DMS 273 treated with DMSO at 0.1 percent for 48 hours (cell line): Measurements from ENCODE around the gene F2.

Experiments
- DNase-seq: peaks from one replicate; lab custom pipeline; 2025; lab: John Stamatoyannopoulos, UW

F2 gene

DNA sequence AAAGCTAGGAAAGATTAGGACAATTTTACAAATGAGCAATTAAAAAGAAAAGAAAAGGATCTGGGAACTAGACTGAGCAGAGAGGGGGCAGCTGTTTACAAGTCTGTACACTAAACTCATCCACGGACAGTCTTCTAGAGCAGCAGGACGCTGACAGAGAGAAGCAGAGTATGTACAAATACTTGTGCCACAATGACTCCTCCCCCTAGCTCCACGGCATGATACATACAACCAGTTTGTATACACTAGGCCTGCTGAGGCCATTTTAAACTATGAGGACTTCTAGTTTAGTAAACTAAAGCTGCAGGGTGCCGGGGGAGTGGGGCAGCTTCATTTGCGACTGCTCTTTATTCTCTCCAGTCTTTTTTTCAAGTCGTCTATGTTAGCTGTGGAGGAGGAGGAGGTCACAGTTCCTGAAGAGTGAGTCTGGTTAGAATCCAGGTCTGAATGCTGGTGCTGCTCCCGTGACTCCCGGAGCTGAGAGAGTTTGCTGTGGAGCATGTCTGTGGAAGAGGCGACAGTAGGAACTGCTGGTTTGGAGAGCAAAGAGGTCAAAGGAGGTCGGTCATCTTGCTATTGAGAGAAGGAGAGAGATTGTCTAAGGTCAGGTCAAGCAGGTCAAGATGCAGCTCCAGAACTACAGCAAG, 24.8 kb downstream of the F2 start:
- DNase-seq = no peak

GRCh38 chr11:46745328-46745727, 26.3 kb downstream of the F2 start:
- no peak for DNase-seq

- no peak for DNase-seq
Measured at GRCh38 chr11:46745995-46746394, 27.0 kb downstream of the F2 start.

- DNase-seq = no peak
Measured at GRCh38 chr11:46747150-46747549, 28.1 kb downstream of the F2 start.

DNA sequence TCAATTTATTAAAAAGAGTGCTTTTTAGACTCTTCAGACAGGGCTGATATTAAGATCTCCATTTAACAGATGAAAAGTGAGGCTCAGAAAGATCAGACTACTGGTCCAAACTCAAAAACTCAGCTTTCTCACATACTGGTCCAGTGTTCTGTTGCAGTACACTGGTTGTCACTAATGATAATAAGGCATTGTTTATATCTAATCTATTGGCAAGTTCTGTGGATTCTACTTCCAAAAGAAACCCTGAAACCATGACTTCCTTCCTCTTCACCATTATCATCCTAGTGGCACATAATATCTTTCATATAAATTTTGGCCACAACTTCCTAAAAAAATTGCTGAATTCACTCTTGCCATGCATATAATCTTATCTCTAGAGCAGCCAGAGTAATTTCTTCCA, 36.9 kb downstream of the F2 start:
- DNase-seq = no peak

- no peak for DNase-seq
Measured at GRCh38 chr11:46759196-46759595, 40.2 kb downstream of the F2 start.

GRCh38 chr11:46760429-46761128, 41.6 kb downstream of the F2 start:
- no peak for DNase-seq

GRCh38 chr11:46761807-46762206, 42.8 kb downstream of the F2 start:
- DNase-seq = no peak

- DNase-seq = no peak
Measured at GRCh38 chr11:46762248-46762647, 43.2 kb downstream of the F2 start.

- no peak for DNase-seq
Measured at GRCh38 chr11:46766656-46767055, 47.6 kb downstream of the F2 start.

- DNase-seq = no peak
Measured at GRCh38 chr11:46769636-46770221, 50.7 kb downstream of the F2 start.

GRCh38 chr11:46776878-46777277, 57.9 kb downstream of the F2 start:
- no peak for DNase-seq

DNA sequence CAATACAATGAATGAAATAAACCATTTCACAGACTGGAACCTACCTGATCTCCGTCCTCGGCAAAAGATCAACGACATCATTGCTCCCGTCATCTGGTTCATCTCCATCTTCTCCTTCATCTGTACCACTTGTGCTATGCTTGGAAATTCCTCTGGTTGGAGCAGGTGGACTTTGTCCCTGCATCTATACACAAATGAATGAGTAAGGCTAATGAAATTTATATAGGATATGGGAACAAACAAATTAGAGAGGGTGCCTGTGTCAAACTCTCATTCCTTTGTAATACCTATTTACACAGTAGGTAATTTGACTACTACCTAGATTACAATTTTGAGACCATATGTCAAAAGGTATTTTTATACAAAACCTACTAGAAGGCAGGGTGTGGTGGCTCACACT, 59.4 kb downstream of the F2 start:
- DNase-seq = no peak
